ENCODE results near the gene MED16.

The MED16 gene

GRCh38 chr19:903266-903797 lies 10.3 kb upstream of the MED16 start:
- H3K27ac ChIP-seq: no peak overlapping the region
- no peak for TF ChIP-seq CTCF (conservative IDR thresholded peaks at IDR 0.05)

- TF ChIP-seq CTCF (conservative IDR thresholded peaks at IDR 0.05): no peak
- H3K27ac ChIP-seq: no peak overlapping the region
These were observed 9.6 kb upstream of the MED16 start for GRCh38 chr19:902446-903226.

GRCh38 chr19:902093-902370 lies 9.0 kb upstream of the MED16 start:
- H3K27ac ChIP-seq: no peak overlapping the region
- no peak for TF ChIP-seq CTCF (conservative IDR thresholded peaks at IDR 0.05)

- H3K27ac ChIP-seq: no peak overlapping the region
- TF ChIP-seq CTCF (conservative IDR thresholded peaks at IDR 0.05): no peak
These were observed 8.5 kb upstream of the MED16 start for GRCh38 chr19:901216-902092.

GRCh38 chr19:900302-901111 lies 7.5 kb upstream of the MED16 start:
- no peak for TF ChIP-seq CTCF (conservative IDR thresholded peaks at IDR 0.05)
- H3K27ac ChIP-seq: no peak overlapping the region

- no peak for TF ChIP-seq CTCF (conservative IDR thresholded peaks at IDR 0.05)
- no peak overlapping the region for H3K27ac ChIP-seq
These were observed 7.0 kb upstream of the MED16 start for GRCh38 chr19:900043-900301.

Measured in VCaP (cell line).